SU-DHL-6 (cell line): ENCODE results near the gene IL17RC.
A peak's percentile ranks its signal among the peaks of the same experiment; 100 is the strongest.

Experiments used
- H2AFZ ChIP-seq: fragments of 200-600 bp; sonication (generic); 2 replicates; pipeline ENCODE4 v1.6.1; 2014; ENCODE audit warnings: low read depth, mild to moderate bottlenecking, moderate library complexity, mixed read lengths, antibody characterized with exemption, low read length; ENCODE audit not compliant: severe bottlenecking
- H3F3A ChIP-seq: fragments of 200-600 bp; shearing (Covaris generic); 2 replicates; pipeline ENCODE4 v1.6.0; 2016; ENCODE audit warnings: antibody characterized with exemption, mild to moderate bottlenecking; ENCODE audit not compliant: insufficient read depth
- H3K27ac ChIP-seq: fragments of 200-600 bp; sonication (generic); 2 replicates; pipeline ENCODE4 v1.5.1; 2016; ENCODE audit warnings: low read depth, mild to moderate bottlenecking, low read length, moderate library complexity, mixed read lengths
- H3K27me3 ChIP-seq: fragments of 200-600 bp; sonication (generic), shearing (Covaris generic); 2 replicates; pipeline ENCODE4 v1.6.0; 2014; ENCODE audit warnings: mild to moderate bottlenecking, low read length
- H3K36me3 ChIP-seq: fragments of 200-600 bp; sonication (generic); 2 replicates; pipeline ENCODE4 v1.6.1; 2014; ENCODE audit warnings: mild to moderate bottlenecking, low read length, mixed read lengths
- H3K4me2 ChIP-seq: fragments of 300-600, 200-600 bp; shearing (Covaris generic), sonication (generic); 2 replicates; pipeline ENCODE4 v1.6.0; 2014; ENCODE audit warnings: low read length, low read depth, mild to moderate bottlenecking; ENCODE audit not compliant: poor library complexity, severe bottlenecking
- H3K4me3 ChIP-seq: fragments of 200-600 bp; sonication (generic); 2 replicates; pipeline ENCODE4 v1.5.1; 2014; ENCODE audit warnings: antibody characterized with exemption, low read length, mild to moderate bottlenecking, mixed read lengths; ENCODE audit not compliant: insufficient read depth, poor library complexity, severe bottlenecking
- H3K79me2 ChIP-seq: fragments of 200-600 bp; sonication (generic); 2 replicates; pipeline ENCODE4 v1.6.1; 2014; ENCODE audit warnings: mild to moderate bottlenecking, low read length, moderate library complexity; ENCODE audit not compliant: insufficient read depth
- H3K9ac ChIP-seq: fragments of 200-600 bp; sonication (generic); 2 replicates; pipeline ENCODE4 v1.7.0; 2014; ENCODE audit warnings: mild to moderate bottlenecking, low read length
- H3K9me2 ChIP-seq: fragments of 200-600 bp; sonication (generic); replicated peaks from 2 replicates; pipeline ENCODE4 v1.6.1; 2014; ENCODE audit warnings: low read length; ENCODE audit not compliant: insufficient read depth
- H3K9me3 ChIP-seq: fragments of 200-600 bp; sonication (generic); 2 replicates; pipeline ENCODE4 v1.6.1; 2014; ENCODE audit warnings: low read length, mixed read lengths; ENCODE audit not compliant: insufficient read depth
- H4K20me1 ChIP-seq: fragments of 200-600 bp; sonication (generic); 2 replicates; pipeline ENCODE4 v1.6.1; 2014; ENCODE audit warnings: low read depth, mild to moderate bottlenecking, antibody characterized with exemption, low read length, moderate library complexity, mixed read lengths
- CTCF ChIP-seq: fragments of 200-600 bp; sonication (generic); IDR thresholded peaks from one replicate; pipeline ENCODE4 v1.5.1; 2017; ENCODE audit warnings: antibody characterized with exemption, mild to moderate bottlenecking, low read length, moderate library complexity; ENCODE audit not compliant: insufficient read depth, poor library complexity, severe bottlenecking
- EZH2phosphoT487 ChIP-seq: fragments of 200-600 bp; sonication (generic), shearing (Covaris generic); conservative IDR thresholded peaks from 2 replicates; pipeline ENCODE4 v1.6.1; 2018; ENCODE audit warnings: mild to moderate bottlenecking, antibody characterized with exemption, low read length, moderate library complexity, mixed read lengths

The IL17RC gene

GRCh38 chr3:9932843-9933560 lies 16.1 kb downstream of the IL17RC start:
- Histone ChIP-seq H3K36me3 (no peaks in the 10 kb centered on the region), H3K9me2 (no peaks in the 10 kb centered on the region), H2AFZ (peak overlapping the region; percentile 83), H3F3A (0 out of 2 replicates have a peak, but pooled peaks cover 4% of the 10 kb centered on the region), H3K79me2 (no peaks in the 10 kb centered on the region), H4K20me1 (no peaks in the 10 kb centered on the region), H3K27me3 (no peaks in the 10 kb centered on the region), H3K9me3 (no peaks in the 10 kb centered on the region), H3K9ac (peak overlapping the region; percentile 74), H3K4me2 (peak overlapping the region; percentile 69), H3K27ac (peak overlapping the region; percentile 64), H3K4me3 (peak overlapping the region; percentile 74)
- no peak for TF ChIP-seq EZH2phosphoT487
- peak; percentile 65 for TF ChIP-seq CTCF

GRCh38 chr3:9933561-9934234 lies 16.8 kb downstream of the IL17RC start, which contains the start of gene CRELD1:
TSS of gene CRELD1 (plus strand) at chr3:9933834. CDS start at chr3:9934439, 605 bp downstream.
- TF ChIP-seq CTCF (no peak), EZH2phosphoT487 (no peak)
- Histone ChIP-seq H3K4me3 (peak within 1 kb of the TSS; percentile 74), H3K79me2 (no peaks in the 10 kb centered on the region), H3K27ac (peak within 1 kb of the TSS; percentile 64), H3K9me3 (no peaks in the 10 kb centered on the region), H3K9ac (peak within 1 kb of the TSS; percentile 74), H3K9me2 (no peaks in the 10 kb centered on the region), H3K27me3 (no peaks in the 10 kb centered on the region), H3K4me2 (peak within 1 kb of the TSS; percentile 82), H2AFZ (peak within 1 kb of the TSS; percentile 86), H3F3A (0 out of 2 replicates have a peak, but pooled peaks cover 4% of the 10 kb centered on the region), H4K20me1 (no peaks in the 10 kb centered on the region), H3K36me3 (no peaks in the 10 kb centered on the region)

GRCh38 chr3:9934235-9934621 lies 17.3 kb downstream of the IL17RC start:
- peak overlapping the region; percentile 74 for H3K4me3 ChIP-seq
- H3K79me2 ChIP-seq: no peaks in the 10 kb centered on the region
- H3F3A ChIP-seq: 0 out of 2 replicates have a peak, but pooled peaks cover 4% of the 10 kb centered on the region
- no peaks in the 10 kb centered on the region for H3K9me2 ChIP-seq
- no peaks in the 10 kb centered on the region for H4K20me1 ChIP-seq
- H3K27me3 ChIP-seq: no peaks in the 10 kb centered on the region
- no peaks in the 10 kb centered on the region for H3K36me3 ChIP-seq
- peak overlapping the region; percentile 82 for H3K4me2 ChIP-seq
- peak overlapping the region; percentile 74 for H3K9ac ChIP-seq
- H2AFZ ChIP-seq: peak overlapping the region; percentile 86
- H3K27ac ChIP-seq: peak overlapping the region; percentile 53
- no peaks in the 10 kb centered on the region for H3K9me3 ChIP-seq
- no peak for TF ChIP-seq EZH2phosphoT487
- peak; percentile 10 for TF ChIP-seq CTCF
